T-helper 2 cell treated with Interferon-gamma antibody and Interleukin-4, amounts not matched to agents 100 ng/mL and 5 ng/mL, for 36 hours (primary cell): ENCODE data around the gene TEF. TPM values are rescaled to one million over a fixed set of nuclear protein-coding genes. Genes with fewer than 3 reads are reported as not detected.

Source experiments
- intact Hi-C: fragments of 100-400 bp; cut with micrococcal nuclease; formaldehyde crosslinking; loops from one replicate; pipeline ENCODE4 v1.15.1; 2023
- total RNA-seq: library from RNA; stranded (reverse); gene quantifications from 2 replicates; pipeline ENCODE4 v1.2.3, GENCODE V29; 2022

Gene TEF
- total RNA-seq, 1 donor from 2014 or later, result 3.0 TPM

- intact Hi-C loops, result loop anchor here (1.0 to 10.0 kb wide), 4 partner anchors 22 to 813 kb away; partner anchors contain the start of genes ACO2, MRTFA, RANGAP1 and ST13
Measured at GRCh38 chr22:41447435-41448188, 65.9 kb downstream of the TEF start.

GRCh38 chr22:41448189-41448808 lies 66.6 kb downstream of the TEF start:
- intact Hi-C loops, result loop anchor here (1.0 to 10.0 kb wide), 4 partner anchors 21 to 813 kb away; partner anchors contain the start of genes ACO2, MRTFA, RANGAP1 and ST13

Other genes starting within 250 kb of the TEF start
- gene L3MBTL2, start 176.6 kb upstream of the TEF start, total RNA-seq, result 41.4 and 43.8 TPM in 2 replicates
- gene CHADL, start 141.0 kb upstream of the TEF start, total RNA-seq, result 0.20 and 0.50 TPM in 2 replicates
- gene RANGAP1, start 95.8 kb upstream of the TEF start, total RNA-seq, result 99.8 and 101 TPM in 2 replicates
- 55.1 and 55.6 TPM in 2 replicates for gene ZC3H7B, start 80.4 kb upstream of the TEF start, total RNA-seq
- 30.8 and 32.7 TPM in 2 replicates for gene TOB2, start 64.9 kb downstream of the TEF start, total RNA-seq
- 61.7 and 72.6 TPM in 2 replicates for gene PHF5A, start 86.8 kb downstream of the TEF start, total RNA-seq
- gene ACO2, start 87.2 kb downstream of the TEF start, total RNA-seq, result 82.6 and 87.8 TPM in 2 replicates
- gene POLR3H, start 162.5 kb downstream of the TEF start, total RNA-seq, result 29.5 and 30.5 TPM in 2 replicates
- not detected in 2 replicates for gene CSDC2, start 179.1 kb downstream of the TEF start, total RNA-seq
- gene PMM1, start 207.9 kb downstream of the TEF start, total RNA-seq, result 26.2 and 29.9 TPM in 2 replicates
- 46.7 and 52.1 TPM in 2 replicates for gene DESI1, start 239.1 kb downstream of the TEF start, total RNA-seq
- 323 and 325 TPM in 2 replicates for gene XRCC6, start 239.4 kb downstream of the TEF start, total RNA-seq